Measurements from ENCODE around the gene KRT31. TPM values are rescaled to one million over a fixed set of nuclear protein-coding genes. Genes with fewer than 3 reads are reported as not detected.
"Not testable (repeated sequence)": the region's sequence is repeated elsewhere in the genome, so short reads cannot be mapped to it uniquely, and the experiment has no call there.

The KRT31 gene
- total RNA-seq, 1 experiment from 2014 or later, result not detected

DNA sequence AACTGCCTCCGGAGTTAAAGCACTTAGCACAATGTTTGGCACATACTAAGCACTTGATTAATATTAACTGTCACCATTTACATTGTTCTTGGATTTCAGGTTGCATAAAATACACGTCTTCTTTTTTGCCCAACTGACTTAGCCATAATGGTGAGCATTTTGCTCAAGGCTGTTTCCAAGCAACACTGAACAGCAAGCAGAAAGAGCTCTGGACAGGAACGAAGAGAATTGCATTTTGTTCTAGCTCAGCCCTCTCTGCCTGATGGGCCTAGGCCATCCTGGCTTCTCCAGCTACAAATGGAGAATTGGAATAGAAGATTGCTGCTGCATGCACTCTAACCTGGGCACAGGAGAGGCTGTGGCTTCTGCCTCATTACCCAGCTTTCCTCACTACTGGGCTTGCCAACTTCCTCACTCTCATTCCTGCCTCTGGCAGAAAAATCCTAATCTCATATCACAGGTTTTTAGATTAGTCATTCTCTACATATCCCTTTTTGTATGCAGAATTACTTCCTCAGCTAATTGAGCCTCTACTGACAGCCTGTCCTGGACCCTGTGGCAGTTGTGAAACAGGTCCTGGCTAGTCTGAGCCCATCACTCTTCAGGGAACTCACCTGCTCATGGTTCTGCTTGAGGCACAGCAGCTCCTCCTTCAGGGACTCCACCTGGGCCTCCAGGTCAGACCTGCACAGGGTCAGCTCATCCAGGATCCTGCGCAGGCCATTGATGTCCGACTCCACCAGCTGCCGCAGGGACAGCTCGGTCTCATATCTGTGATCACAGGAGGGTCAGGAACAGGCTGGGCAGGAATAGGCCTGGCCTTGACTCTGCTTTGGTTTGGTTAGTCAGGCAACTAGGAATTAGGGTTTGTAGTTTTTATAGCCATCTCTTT is 49.3 kb downstream of the KRT31 start:
- BruUV-seq (replicated peaks), result no TSS peak
- ChIA-PET POLR2A (no interaction called here), CTCF (interaction anchor here (1.1 kb wide), 1 partner anchor 70 kb away, joined by 4 read pairs; no protein-coding TSS in a partner anchor)
- no peak overlapping the region for H3K4me3 Mint-ChIP-seq (ENCODE audit: unreplicated experiment)
- Histone ChIP-seq H3K4me3 (ENCODE audit: low read depth, low read length) (no peak overlapping the region), H3K9me3 (no peaks in the 10 kb centered on the region), H3K27me3 (replicated peaks; ENCODE audit: control insufficient read depth, insufficient read depth, low read length) (no peaks in the 10 kb centered on the region), H3K4me1 (no peaks in the 10 kb centered on the region), H3K36me3 (ENCODE audit: control insufficient read depth, insufficient read depth, low read length) (no peaks in the 10 kb centered on the region)
- intact Hi-C loops (cut with micrococcal nuclease; ENCODE audit: unreplicated experiment), result no loop called here
- no peaks in the 10 kb centered on the region for H3K4me1 Mint-ChIP-seq (ENCODE audit: low read depth, unreplicated experiment)
- no peaks in the 10 kb centered on the region for H3K36me3 Mint-ChIP-seq (ENCODE audit: insufficient read depth, unreplicated experiment)
- no peak overlapping the region for H3K27ac Mint-ChIP-seq (ENCODE audit: unreplicated experiment)
- H3K27me3 Mint-ChIP-seq (ENCODE audit: insufficient read depth, unreplicated experiment), result no peaks in the 10 kb centered on the region
- no peak for DNase-seq
- H3K9me3 Mint-ChIP-seq (ENCODE audit: unreplicated experiment), result peaks cover 15% of the 10 kb centered on the region
- TF ChIP-seq, protein P1, sequence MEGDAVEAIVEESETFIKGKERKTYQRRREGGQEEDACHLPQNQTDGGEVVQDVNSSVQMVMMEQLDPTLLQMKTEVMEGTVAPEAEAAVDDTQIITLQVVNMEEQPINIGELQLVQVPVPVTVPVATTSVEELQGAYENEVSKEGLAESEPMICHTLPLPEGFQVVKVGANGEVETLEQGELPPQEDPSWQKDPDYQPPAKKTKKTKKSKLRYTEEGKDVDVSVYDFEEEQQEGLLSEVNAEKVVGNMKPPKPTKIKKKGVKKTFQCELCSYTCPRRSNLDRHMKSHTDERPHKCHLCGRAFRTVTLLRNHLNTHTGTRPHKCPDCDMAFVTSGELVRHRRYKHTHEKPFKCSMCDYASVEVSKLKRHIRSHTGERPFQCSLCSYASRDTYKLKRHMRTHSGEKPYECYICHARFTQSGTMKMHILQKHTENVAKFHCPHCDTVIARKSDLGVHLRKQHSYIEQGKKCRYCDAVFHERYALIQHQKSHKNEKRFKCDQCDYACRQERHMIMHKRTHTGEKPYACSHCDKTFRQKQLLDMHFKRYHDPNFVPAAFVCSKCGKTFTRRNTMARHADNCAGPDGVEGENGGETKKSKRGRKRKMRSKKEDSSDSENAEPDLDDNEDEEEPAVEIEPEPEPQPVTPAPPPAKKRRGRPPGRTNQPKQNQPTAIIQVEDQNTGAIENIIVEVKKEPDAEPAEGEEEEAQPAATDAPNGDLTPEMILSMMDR (IDR thresholded peaks at IDR 0.05; ENCODE audit: insufficient read depth in 1 of 2, low read depth in 1 of 2, low read length in 1 of 2, severe bottlenecking in 1 of 2, unreplicated experiment in 1 of 2), result no peak

DNA sequence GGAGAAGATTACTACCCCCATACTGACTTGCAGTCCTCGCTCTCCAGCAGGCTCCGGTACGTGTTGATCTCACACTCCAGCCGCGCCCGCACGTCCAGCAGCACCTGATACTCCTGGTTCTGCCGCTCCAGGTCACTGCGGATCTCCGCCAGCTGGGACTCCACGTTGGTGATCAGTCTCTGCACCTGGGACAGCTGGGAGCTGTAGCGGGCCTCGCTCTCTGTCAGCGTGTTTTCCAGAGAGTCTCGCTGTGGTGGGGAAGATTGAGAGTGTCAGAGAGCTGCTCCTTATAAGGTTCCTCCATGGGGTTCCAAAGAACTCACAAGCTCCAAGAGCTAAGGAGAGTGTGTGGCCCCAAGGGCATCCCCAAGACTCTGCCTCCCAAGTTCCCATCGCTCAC is 51.0 kb downstream of the KRT31 start:
- DNase-seq; H3K9me3 ChIP-seq; H3K27me3 ChIP-seq (replicated peaks; ENCODE audit: control insufficient read depth, insufficient read depth, low read length); CTCF ChIA-PET; H3K4me1 Mint-ChIP-seq (ENCODE audit: low read depth, unreplicated experiment); H3K27ac Mint-ChIP-seq (ENCODE audit: unreplicated experiment); H3K4me1 ChIP-seq; BruUV-seq (replicated peaks); H3K36me3 Mint-ChIP-seq (ENCODE audit: insufficient read depth, unreplicated experiment); H3K27me3 Mint-ChIP-seq (ENCODE audit: insufficient read depth, unreplicated experiment); POLR2A ChIA-PET; intact Hi-C loops (cut with micrococcal nuclease; ENCODE audit: unreplicated experiment); H3K4me3 Mint-ChIP-seq (ENCODE audit: unreplicated experiment); H3K36me3 ChIP-seq (ENCODE audit: control insufficient read depth, insufficient read depth, low read length); H3K4me3 ChIP-seq (ENCODE audit: low read depth, low read length): not testable (repeated sequence)
- H3K9me3 Mint-ChIP-seq (ENCODE audit: unreplicated experiment), result peaks cover 10% of the 10 kb centered on the region

DNA sequence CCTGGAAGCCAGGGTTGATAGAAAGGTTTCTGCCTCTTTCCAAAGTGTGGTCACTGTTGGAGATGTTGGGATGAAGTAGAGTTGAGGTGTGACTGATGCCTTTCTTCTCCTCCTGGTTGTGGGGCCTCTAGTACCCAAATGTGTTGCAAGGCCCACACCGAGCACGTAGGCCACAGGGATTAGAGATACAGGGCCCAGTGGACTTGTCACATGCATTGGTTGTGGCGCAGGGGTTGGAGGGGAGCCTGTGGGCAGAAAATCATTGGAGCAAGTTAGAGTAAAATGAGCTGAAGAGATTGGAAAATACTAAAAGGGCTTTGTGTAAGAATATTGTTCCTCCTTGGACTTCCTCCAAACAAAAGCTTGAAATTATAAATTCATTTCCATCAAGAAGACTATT is 51.4 kb downstream of the KRT31 start:
- Mint-ChIP-seq H3K36me3 (ENCODE audit: insufficient read depth, unreplicated experiment) (no peaks in the 10 kb centered on the region), H3K27ac (ENCODE audit: unreplicated experiment) (no peak overlapping the region), H3K4me3 (ENCODE audit: unreplicated experiment) (no peak overlapping the region), H3K27me3 (ENCODE audit: insufficient read depth, unreplicated experiment) (no peaks in the 10 kb centered on the region), H3K9me3 (ENCODE audit: unreplicated experiment) (peaks cover 10% of the 10 kb centered on the region), H3K4me1 (ENCODE audit: low read depth, unreplicated experiment) (no peaks in the 10 kb centered on the region)
- DNase-seq, result no peak
- Histone ChIP-seq H3K4me3 (ENCODE audit: low read depth, low read length) (no peak overlapping the region), H3K36me3 (ENCODE audit: control insufficient read depth, insufficient read depth, low read length) (no peaks in the 10 kb centered on the region), H3K4me1 (no peaks in the 10 kb centered on the region), H3K27me3 (replicated peaks; ENCODE audit: control insufficient read depth, insufficient read depth, low read length) (no peaks in the 10 kb centered on the region), H3K9me3 (no peaks in the 10 kb centered on the region)
- BruUV-seq (replicated peaks), result no TSS peak
- CTCF ChIA-PET, result no interaction called here
- POLR2A ChIA-PET, result no interaction called here
- TF ChIP-seq, protein P1 (IDR thresholded peaks at IDR 0.05; ENCODE audit: insufficient read depth in 1 of 2, low read depth in 1 of 2, low read length in 1 of 2, severe bottlenecking in 1 of 2, unreplicated experiment in 1 of 2), result no peak
- intact Hi-C loops (cut with micrococcal nuclease; ENCODE audit: unreplicated experiment), result no loop called here

Other genes starting within 250 kb of the KRT31 start
- not detected in 2 replicates for gene KRTAP4-5, start 247.8 kb downstream of the KRT31 start, total RNA-seq (2022)
- gene KRTAP4-4, start 236.9 kb downstream of the KRT31 start, total RNA-seq (2022), result not detected in 2 replicates
- gene KRTAP4-3, start 229.4 kb downstream of the KRT31 start, total RNA-seq (2022), result not detected in 2 replicates
- gene KRTAP4-2, start 219.4 kb downstream of the KRT31 start, total RNA-seq (2022), result not detected in 2 replicates
- 0.49 TPM in 1 of 2 replicates, not detected in the other for gene KRTAP4-1, start 212.7 kb downstream of the KRT31 start, total RNA-seq (2022)
- gene KRTAP9-1, start 207.7 kb downstream of the KRT31 start, total RNA-seq (2022), result not detected in 2 replicates
- gene KRTAP9-2, start 171.0 kb downstream of the KRT31 start, total RNA-seq (2022), result not detected in 2 replicates
- not detected in 2 replicates for gene KRTAP9-3, start 165.2 kb downstream of the KRT31 start, total RNA-seq (2022)
- not detected in 2 replicates for gene KRTAP9-8, start 159.6 kb downstream of the KRT31 start, total RNA-seq (2022)
- gene KRTAP9-4, start 147.9 kb downstream of the KRT31 start, total RNA-seq (2022), result not detected in 2 replicates
- not detected in 2 replicates for gene KRTAP9-9, start 142.2 kb downstream of the KRT31 start, total RNA-seq (2022)
- gene KRTAP9-6, start 132.2 kb downstream of the KRT31 start, total RNA-seq (2022), result not detected in 2 replicates
- not detected in 2 replicates for gene KRTAP9-7, start 121.9 kb downstream of the KRT31 start, total RNA-seq (2022)
- gene KRTAP29-1, start 94.8 kb downstream of the KRT31 start, total RNA-seq (2022), result not detected in 2 replicates
- gene KRTAP16-1, start 88.3 kb downstream of the KRT31 start, total RNA-seq (2022), result not detected in 2 replicates
- not detected in 2 replicates for gene KRTAP17-1, start 81.9 kb downstream of the KRT31 start, total RNA-seq (2022)
- gene KRT33A, start 46.8 kb downstream of the KRT31 start, total RNA-seq (2022), result not detected in 2 replicates
- not detected in 2 replicates for gene KRT33B, start 27.8 kb downstream of the KRT31 start, total RNA-seq (2022)
- gene KRT34, start 15.3 kb downstream of the KRT31 start, total RNA-seq (2022), result not detected in 2 replicates
- not detected in 2 replicates for gene KRT37, start 27.0 kb upstream of the KRT31 start, total RNA-seq (2022)
- not detected in 2 replicates for gene KRT38, start 43.4 kb upstream of the KRT31 start, total RNA-seq (2022)
- not detected in 2 replicates for gene KRT32, start 69.8 kb upstream of the KRT31 start, total RNA-seq (2022)
- not detected in 2 replicates for gene KRT35, start 83.5 kb upstream of the KRT31 start, total RNA-seq (2022)
- gene KRT36, start 92.3 kb upstream of the KRT31 start, total RNA-seq (2022), result not detected in 2 replicates
- 0.35 TPM in 1 of 2 replicates, not detected in the other for gene KRT13, start 108.0 kb upstream of the KRT31 start, total RNA-seq (2022)
- gene KRT15, start 121.3 kb upstream of the KRT31 start, total RNA-seq (2022), result 5.3 and 10.5 TPM in 2 replicates
- gene KRT19, start 130.7 kb upstream of the KRT31 start, total RNA-seq (2022), result 975 and 1,121 TPM in 2 replicates
- gene KRT9, start 174.5 kb upstream of the KRT31 start, total RNA-seq (2022), result not detected in 2 replicates
- gene KRT14, start 189.3 kb upstream of the KRT31 start, total RNA-seq (2022), result not detected in 2 replicates
- not detected in 2 replicates for gene KRT16, start 215.2 kb upstream of the KRT31 start, total RNA-seq (2022)
- gene KRT17, start 227.0 kb upstream of the KRT31 start, total RNA-seq (2022), result 2.8 and 3.4 TPM in 2 replicates